Measurements from ENCODE around the gene TESK1.
A peak's percentile ranks its signal among the peaks of the same experiment; 100 is the strongest.

The TESK1 gene

GRCh38 chr9:35659340-35659739 lies 54.3 kb downstream of the TESK1 start:
- Histone ChIP-seq H3K4me1 (ENCODE audit: low read depth, poor library complexity, severe bottlenecking) (peaks cover 21% of the 10 kb centered on the region), H3K9ac (no peak overlapping the region; the same call in 1 of the 2 replicates), H3K36me3 (ENCODE audit: insufficient read depth) (no peaks in the 10 kb centered on the region), H2AFZ (ENCODE audit: low read depth) (peak overlapping the region; percentile 65; the same call in 1 of the 2 replicates), H3K79me2 (ENCODE audit: insufficient read depth, low read depth) (no peaks in the 10 kb centered on the region; the same call in 1 of the 2 replicates), H3K4me2 (peak overlapping the region; percentile 84), H3K4me3 (IDR thresholded peaks at IDR 0.05; ENCODE audit: insufficient read depth, low read depth, low read length) (no peak overlapping the region), H3K27ac (no peak overlapping the region), H4K20me1 (ENCODE audit: insufficient read depth) (no peaks in the 10 kb centered on the region), H3K27me3 (ENCODE audit: insufficient read depth, low read depth) (no peaks in the 10 kb centered on the region)
- no peak for TF ChIP-seq CTCF (conservative IDR thresholded peaks at IDR 0.05; ENCODE audit: low read depth, low read length)
